Astrocyte (in vitro differentiated cells and primary cell): ENCODE data around the gene PEPD. TPM values are rescaled to one million over a fixed set of nuclear protein-coding genes. Genes with fewer than 3 reads are reported as not detected.

Experiments
- DNase-seq: peaks from one replicate; pipeline ENCODE4 v3.0.0-alpha.2; 2010; ENCODE audit warnings: low read depth
- FAIRE-seq: peaks from 2 replicates; lab custom pipeline; 2011; peaks lifted over from hg19 to GRCh38; lab: Jason Lieb, UNC
- H2AFZ ChIP-seq: 2 replicates; pipeline ENCODE4 v1.6.0; 2012; ENCODE audit warnings: low read depth, low read length, inconsistent platforms
- H3K27ac ChIP-seq: 2 replicates; pipeline ENCODE4 v1.5.1; 2011; ENCODE audit warnings: low read depth, low read length, inconsistent platforms
- H3K27me3 ChIP-seq: 2 replicates; pipeline ENCODE4 v1.6.0; 2011; ENCODE audit warnings: low read length, inconsistent platforms; ENCODE audit not compliant: insufficient read depth
- H3K36me3 ChIP-seq: 2 replicates; pipeline ENCODE4 v1.5.1; 2011; ENCODE audit warnings: low read length, inconsistent platforms; ENCODE audit not compliant: insufficient read depth
- H3K4me1 ChIP-seq: 2 replicates; pipeline ENCODE4 v1.5.1; 2011; ENCODE audit warnings: low read length, inconsistent platforms; ENCODE audit not compliant: insufficient read depth
- H3K4me2 ChIP-seq: 2 replicates; pipeline ENCODE4 v1.6.0; 2012; ENCODE audit warnings: low read length, inconsistent platforms
- H3K4me3 ChIP-seq: 2 replicates; pipeline ENCODE4 v1.5.1; 2011; ENCODE audit warnings: low read depth, mild to moderate bottlenecking, low read length, inconsistent platforms; ENCODE audit not compliant: insufficient read depth
- H3K79me2 ChIP-seq: 2 replicates; pipeline ENCODE4 v1.6.0; 2012; ENCODE audit warnings: mild to moderate bottlenecking, low read length, inconsistent platforms; ENCODE audit not compliant: insufficient read depth
- H3K9ac ChIP-seq: 2 replicates; pipeline ENCODE4 v1.6.0; 2012; ENCODE audit warnings: mild to moderate bottlenecking, low read length, inconsistent platforms
- H3K9me3 ChIP-seq: 2 replicates; pipeline ENCODE4 v1.5.1; 2012; ENCODE audit warnings: low read depth, mild to moderate bottlenecking, low read length, inconsistent platforms; ENCODE audit not compliant: insufficient read depth
- H4K20me1 ChIP-seq: 2 replicates; pipeline ENCODE4 v1.6.0; 2012; ENCODE audit warnings: low read length, inconsistent platforms; ENCODE audit not compliant: insufficient read depth
- H3K27ac Mint-ChIP-seq: one replicate; pipeline ENCODE4 v1.8.0; 2021; ENCODE audit warnings: mild to moderate bottlenecking, mixed read lengths; ENCODE audit not compliant: unreplicated experiment
- H3K27me3 Mint-ChIP-seq: one replicate; pipeline ENCODE4 v1.8.0; 2021; ENCODE audit warnings: low read depth, mixed read lengths; ENCODE audit not compliant: unreplicated experiment
- H3K36me3 Mint-ChIP-seq: one replicate; pipeline ENCODE4 v1.8.0; 2021; ENCODE audit warnings: low read depth, mixed read lengths; ENCODE audit not compliant: unreplicated experiment
- H3K4me1 Mint-ChIP-seq: one replicate; pipeline ENCODE4 v1.8.0; 2021; ENCODE audit warnings: low read depth, mixed read lengths; ENCODE audit not compliant: unreplicated experiment
- H3K4me3 Mint-ChIP-seq: one replicate; pipeline ENCODE4 v1.8.0; 2021; ENCODE audit warnings: mild to moderate bottlenecking, moderate library complexity, mixed read lengths; ENCODE audit not compliant: unreplicated experiment
- H3K9me3 Mint-ChIP-seq: one replicate; pipeline ENCODE4 v1.8.0; 2021; ENCODE audit warnings: mild to moderate bottlenecking, mixed read lengths; ENCODE audit not compliant: unreplicated experiment
- CTCF ChIP-seq: IDR thresholded peaks from 2 replicates; pipeline ENCODE4 v1.5.1; 2011; ENCODE audit warnings: low read depth, mild to moderate bottlenecking, inconsistent platforms, low read length, moderate library complexity; ENCODE audit not compliant: insufficient read depth
- EZH2 ChIP-seq: IDR thresholded peaks from 2 replicates; pipeline ENCODE4 v1.6.1; 2012; ENCODE audit warnings: mild to moderate bottlenecking, low read length, inconsistent platforms; ENCODE audit not compliant: insufficient read depth
- total RNA-seq: library from RNA; stranded (reverse); gene quantifications from 2 replicates; pipeline ENCODE4 v1.2.1, GENCODE V29; 2021

The PEPD gene
- total RNA-seq, 1 donor from 2014 or later: 37.9 TPM

- Histone ChIP-seq H3K4me1 (peaks cover 15% of the 10 kb centered on the region), H3K9ac (no peak overlapping the region), H2AFZ (no peak overlapping the region), H3K79me2 (peaks cover 20% of the 10 kb centered on the region), H3K4me3 (no peak overlapping the region), H3K27me3 (peaks cover 7% of the 10 kb centered on the region), H3K4me2 (no peak overlapping the region), H3K9me3 (no peaks in the 10 kb centered on the region), H3K27ac (no peak overlapping the region), H3K36me3 (no peaks in the 10 kb centered on the region), H4K20me1 (peaks cover 17% of the 10 kb centered on the region)
- H3K4me1 Mint-ChIP-seq: peaks cover 8% of the 10 kb centered on the region
- DNase-seq (no peak), FAIRE-seq (no peak)
- H3K27ac Mint-ChIP-seq: no peak overlapping the region
- H3K9me3 Mint-ChIP-seq: peaks cover 2% of the 10 kb centered on the region
- TF ChIP-seq CTCF: no peak
- H3K36me3 Mint-ChIP-seq: no peaks in the 10 kb centered on the region
- no peak overlapping the region for H3K4me3 Mint-ChIP-seq
- peaks cover 13% of the 10 kb centered on the region for H3K27me3 Mint-ChIP-seq
Observed at GRCh38 chr19:33370783-33371182, 150.8 kb downstream of the PEPD start.

- TF ChIP-seq CTCF (no peak), EZH2 (no peak)
- H3K4me3 ChIP-seq: no peak overlapping the region
- Mint-ChIP-seq H3K4me3 (no peak overlapping the region), H3K4me1 (no peaks in the 10 kb centered on the region), H3K9me3 (peaks cover 2% of the 10 kb centered on the region), H3K27me3 (peaks cover 34% of the 10 kb centered on the region), H3K27ac (no peak overlapping the region), H3K36me3 (no peaks in the 10 kb centered on the region)
- H3K27ac ChIP-seq: no peak overlapping the region
- no peak overlapping the region for H2AFZ ChIP-seq
- H4K20me1 ChIP-seq: no peaks in the 10 kb centered on the region
- no peak overlapping the region for H3K9ac ChIP-seq
- H3K9me3 ChIP-seq: no peaks in the 10 kb centered on the region
- no peak overlapping the region for H3K4me2 ChIP-seq
- peak; percentile 60 for FAIRE-seq
- peaks cover 7% of the 10 kb centered on the region for H3K27me3 ChIP-seq
- peak; percentile 32 for DNase-seq
- no peaks in the 10 kb centered on the region for H3K36me3 ChIP-seq
- peaks cover 5% of the 10 kb centered on the region for H3K4me1 ChIP-seq
- no peaks in the 10 kb centered on the region for H3K79me2 ChIP-seq
Observed at GRCh38 chr19:33368074-33368864, 153.3 kb downstream of the PEPD start.

GRCh38 chr19:33366897-33367296 lies 154.7 kb downstream of the PEPD start:
- no peaks in the 10 kb centered on the region for H3K4me1 Mint-ChIP-seq
- H3K9me3 Mint-ChIP-seq: peaks cover 2% of the 10 kb centered on the region
- H3K4me1 ChIP-seq: peaks cover 5% of the 10 kb centered on the region
- no peaks in the 10 kb centered on the region for H3K36me3 Mint-ChIP-seq
- H3K27me3 ChIP-seq: peaks cover 7% of the 10 kb centered on the region
- no peak for DNase-seq
- no peaks in the 10 kb centered on the region for H3K79me2 ChIP-seq
- no peaks in the 10 kb centered on the region for H3K9me3 ChIP-seq
- TF ChIP-seq CTCF (no peak), EZH2 (no peak)
- H3K27ac Mint-ChIP-seq: no peak overlapping the region
- H3K27ac ChIP-seq: no peak overlapping the region
- H3K27me3 Mint-ChIP-seq: peaks cover 45% of the 10 kb centered on the region
- no peak overlapping the region for H3K4me2 ChIP-seq
- H3K36me3 ChIP-seq: no peaks in the 10 kb centered on the region
- H4K20me1 ChIP-seq: no peaks in the 10 kb centered on the region
- H3K4me3 ChIP-seq: no peak overlapping the region
- no peak overlapping the region for H3K9ac ChIP-seq
- FAIRE-seq: no peak
- no peak overlapping the region for H3K4me3 Mint-ChIP-seq
- no peak overlapping the region for H2AFZ ChIP-seq
